GM19395 (cell line): Measurements from ENCODE around the gene TMEM120B.

Experiments used
- ATAC-seq: cut with Tn5 transposase; IDR thresholded peaks from one replicate; pipeline ENCODE4 v1.9.1; 2021; ENCODE audit warnings: mild to moderate bottlenecking, moderate library complexity; ENCODE audit not compliant: unreplicated experiment

TMEM120B gene

DNA sequence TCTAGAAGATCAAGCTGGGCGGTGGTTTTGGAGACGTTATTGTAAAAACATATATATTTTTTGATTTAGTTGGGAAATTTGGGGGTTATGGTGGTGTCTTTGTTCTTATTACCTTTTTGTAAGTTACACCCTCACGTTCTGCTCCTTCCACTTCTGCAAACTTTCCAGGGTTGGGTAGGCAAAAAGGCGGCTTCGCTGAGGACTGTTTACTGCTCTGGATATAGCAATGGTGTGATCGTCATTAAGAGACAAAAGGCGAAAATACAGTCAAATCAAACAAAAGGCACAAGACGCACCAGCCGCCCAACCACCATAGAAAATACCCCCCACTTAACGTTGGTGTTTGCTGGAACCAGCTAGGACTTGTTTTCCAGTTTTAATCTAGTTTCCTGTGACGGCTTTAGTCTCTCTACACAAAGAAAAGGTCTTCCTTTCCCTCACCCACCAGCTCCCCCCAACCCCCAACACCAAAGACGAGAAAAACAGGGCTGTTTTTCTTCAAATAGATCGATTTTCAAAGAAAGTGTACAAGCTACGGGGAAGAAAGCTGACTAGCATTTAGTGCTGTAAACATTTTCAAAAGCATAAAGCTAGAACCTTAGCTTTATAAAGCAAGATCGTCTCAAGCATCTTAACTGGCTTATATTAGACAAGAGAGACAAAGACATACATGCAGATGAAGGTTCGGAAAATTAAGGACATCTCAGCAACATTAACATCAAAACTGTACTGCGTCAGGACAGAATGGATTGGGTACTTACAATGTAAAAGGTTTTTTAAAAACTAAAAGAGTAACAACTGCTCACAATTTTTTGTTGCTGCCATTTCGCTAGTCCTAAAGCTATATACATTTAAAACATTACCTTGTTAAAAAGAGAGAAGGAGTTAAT, 89.3 kb downstream of the TMEM120B start:
- ATAC-seq: no peak

DNA sequence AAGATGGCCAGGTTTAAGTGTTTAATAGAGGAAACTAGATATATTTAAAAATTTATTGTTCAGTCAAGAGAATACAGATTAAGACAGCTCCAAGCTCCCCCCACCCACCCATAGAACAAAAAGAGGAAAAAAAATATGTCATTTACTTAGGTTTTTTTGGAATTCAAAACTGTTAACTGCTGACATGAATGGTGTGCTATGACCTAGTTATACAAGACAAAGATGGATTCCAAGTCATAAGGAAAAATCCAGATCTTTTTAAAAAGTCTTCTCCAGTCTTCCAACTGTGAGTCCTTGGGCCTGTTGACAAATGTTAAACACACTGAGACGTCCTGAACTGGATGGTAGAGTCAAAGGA, 89.9 kb downstream of the TMEM120B start:
- no peak for ATAC-seq

DNA sequence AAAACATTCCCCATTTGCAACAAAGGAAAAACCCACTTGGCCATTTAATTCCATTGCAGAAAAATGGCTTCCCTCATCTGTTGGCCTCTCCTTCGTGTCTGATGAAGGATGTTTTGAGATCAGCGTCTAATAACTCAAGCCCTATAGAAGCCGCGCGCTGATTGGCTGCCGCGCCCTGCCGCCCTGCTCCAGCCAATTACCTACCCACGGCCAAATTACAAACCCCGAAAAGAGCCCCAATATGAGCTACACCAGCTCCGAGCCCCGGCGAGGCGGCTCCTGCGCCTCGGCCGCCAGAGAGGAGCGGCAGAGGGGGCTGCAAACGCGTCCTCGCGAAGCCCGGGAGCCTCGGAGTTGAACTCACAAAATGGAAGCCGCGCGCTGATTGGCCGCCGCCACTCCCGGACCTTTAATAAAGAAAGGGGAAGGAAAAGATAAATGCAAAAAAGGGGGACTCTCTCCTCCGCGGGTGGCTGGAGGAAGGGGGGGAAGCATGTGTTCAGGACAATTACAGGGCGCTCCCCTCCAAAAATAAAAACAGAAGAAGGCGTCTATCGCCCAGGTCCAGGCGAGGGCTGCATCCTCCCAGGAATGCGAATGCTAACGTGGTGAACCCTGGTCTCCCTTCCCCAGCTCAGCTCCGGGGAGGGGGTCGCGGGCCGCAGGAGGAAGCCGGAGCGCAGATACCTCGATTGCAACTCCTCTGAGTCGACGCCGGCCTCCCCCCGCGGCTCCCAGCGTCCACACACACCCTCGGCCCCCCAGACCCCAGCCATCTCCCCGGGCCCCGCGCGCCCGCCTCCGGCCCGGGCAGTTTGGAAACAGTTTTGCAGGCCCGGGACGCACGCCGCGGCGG, 90.5 kb downstream of the TMEM120B start:
- peak; percentile 43 for ATAC-seq

DNA sequence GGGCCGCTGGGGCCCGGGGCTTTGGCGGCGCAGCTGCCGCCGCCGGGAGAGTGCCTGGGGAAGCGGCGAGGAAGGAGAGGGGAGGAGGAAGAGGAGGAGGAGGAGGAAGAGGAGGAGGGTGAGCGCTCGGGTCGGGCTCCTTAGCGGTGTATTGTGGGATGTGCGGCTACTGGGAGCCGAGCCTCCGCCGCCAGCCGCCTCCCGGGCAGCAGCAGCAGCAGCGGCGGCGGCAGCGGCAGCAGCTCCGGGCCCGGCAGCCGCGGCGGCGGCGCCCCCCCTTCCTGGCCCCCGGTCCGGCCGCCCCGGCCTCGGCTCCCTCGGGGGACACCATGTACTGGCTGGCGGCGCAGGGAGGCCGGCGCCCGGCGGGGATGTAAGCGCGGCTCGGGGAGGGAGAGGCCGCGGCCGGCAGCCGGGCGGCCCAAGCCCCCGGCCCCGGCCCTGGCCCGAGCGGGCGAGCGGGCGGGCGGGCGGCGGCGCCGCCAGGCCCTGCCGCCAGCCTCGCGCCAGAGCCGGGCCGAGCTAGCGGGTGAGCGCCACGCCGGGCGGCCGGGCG, 91.4 kb downstream of the TMEM120B start, which contains the start of gene SETD1B:
Gene SETD1B, plus strand, starts transcription at position 149 of the 556 bp plus-strand sequence. CDS start 729 bp downstream, outside the sequence.
- ATAC-seq: no peak

DNA sequence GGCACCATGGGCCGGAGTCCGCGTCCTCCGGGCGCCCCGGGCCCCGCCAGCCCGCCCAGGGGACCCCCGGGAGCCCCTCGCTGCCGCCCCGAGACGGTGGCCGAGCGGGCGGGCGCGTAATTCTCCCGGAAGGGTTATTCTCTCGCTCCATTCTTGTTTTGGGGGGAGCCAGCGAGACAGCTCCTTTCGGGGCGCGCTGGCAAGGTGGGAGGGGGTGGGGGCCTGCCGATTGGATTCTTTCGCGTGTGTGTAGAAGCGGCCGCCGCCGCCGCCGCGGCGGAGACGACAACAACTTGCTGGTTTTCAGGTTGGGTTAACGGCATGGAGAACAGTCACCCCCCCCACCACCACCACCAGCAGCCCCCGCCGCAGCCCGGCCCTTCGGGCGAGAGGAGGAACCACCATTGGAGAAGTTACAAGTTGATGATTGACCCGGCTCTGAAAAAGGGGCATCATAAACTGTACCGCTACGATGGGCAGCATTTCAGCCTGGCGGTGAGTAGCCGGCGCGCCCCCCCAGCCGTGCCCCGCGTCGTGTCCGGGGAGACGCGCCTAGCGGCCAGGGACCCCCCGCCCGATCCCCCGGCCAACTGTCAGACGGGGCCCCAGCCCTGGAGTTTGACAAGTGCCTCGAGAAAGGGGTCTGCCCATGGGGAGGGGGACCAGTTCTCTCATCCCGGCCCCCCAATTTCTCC, 92.0 kb downstream of the TMEM120B start:
- no peak for ATAC-seq

DNA sequence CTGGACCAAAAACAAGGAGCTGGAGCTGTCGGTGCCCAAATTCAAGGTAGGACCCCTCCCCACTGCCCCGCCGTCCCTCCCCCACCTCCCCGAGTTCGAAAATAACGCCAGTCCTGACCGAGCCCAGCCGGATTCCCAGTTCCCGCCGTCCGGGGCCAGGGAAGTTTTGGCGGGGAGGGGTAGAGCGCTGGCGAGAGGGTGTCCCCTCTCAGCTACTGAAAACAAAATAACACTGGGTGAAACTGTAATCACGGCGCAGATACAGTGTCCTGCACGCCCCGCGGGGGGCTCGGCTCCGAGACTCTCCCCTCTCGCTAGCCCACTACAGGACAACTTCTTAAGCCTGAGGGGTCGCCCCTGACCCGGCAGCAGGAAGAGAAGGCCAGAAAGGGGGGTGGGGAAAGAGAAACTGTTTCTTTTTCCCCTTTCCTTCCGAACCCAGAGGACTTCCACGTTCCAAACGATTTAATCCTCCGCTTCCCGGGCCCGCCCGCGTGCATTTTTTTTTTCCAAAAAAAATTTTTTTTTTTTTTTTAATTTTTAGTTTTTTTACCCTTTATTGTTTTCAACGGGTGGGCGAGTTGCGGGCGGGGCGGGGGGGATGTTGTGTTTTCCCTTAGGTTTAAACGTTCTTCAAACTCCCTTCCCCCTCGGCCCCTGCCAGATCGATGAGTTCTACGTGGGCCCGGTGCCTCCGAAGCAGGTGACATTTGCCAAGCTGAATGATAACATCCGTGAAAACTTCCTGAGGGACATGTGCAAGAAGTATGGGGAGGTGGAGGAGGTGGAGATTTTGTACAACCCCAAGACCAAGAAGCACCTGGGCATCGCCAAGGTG, 92.8 kb downstream of the TMEM120B start:
- no peak for ATAC-seq

DNA sequence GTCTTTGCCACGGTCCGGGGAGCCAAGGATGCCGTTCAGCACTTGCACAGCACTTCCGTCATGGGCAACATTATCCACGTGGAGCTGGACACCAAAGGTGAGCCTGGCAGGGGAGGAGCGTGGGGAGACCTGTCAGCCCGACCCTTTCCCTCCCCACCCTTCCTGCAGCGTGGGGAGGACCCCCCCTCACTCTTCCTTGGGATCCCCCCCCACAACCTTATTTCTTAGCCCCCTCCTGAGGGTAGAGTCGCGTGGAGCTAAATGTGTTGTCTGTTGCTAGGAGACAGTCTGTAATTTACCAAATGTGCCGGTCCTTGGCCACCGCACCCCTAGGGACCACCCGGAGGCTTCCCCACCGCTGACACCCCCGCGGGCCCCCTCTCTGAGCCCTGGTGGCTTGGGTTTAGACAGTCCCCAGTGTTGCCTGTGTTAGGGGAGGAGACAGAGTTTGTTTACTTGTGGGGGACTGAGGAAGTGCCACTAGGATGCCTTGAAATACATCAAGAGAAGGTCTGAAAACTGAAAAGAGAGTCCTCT, 93.5 kb downstream of the TMEM120B start:
- ATAC-seq: no peak

DNA sequence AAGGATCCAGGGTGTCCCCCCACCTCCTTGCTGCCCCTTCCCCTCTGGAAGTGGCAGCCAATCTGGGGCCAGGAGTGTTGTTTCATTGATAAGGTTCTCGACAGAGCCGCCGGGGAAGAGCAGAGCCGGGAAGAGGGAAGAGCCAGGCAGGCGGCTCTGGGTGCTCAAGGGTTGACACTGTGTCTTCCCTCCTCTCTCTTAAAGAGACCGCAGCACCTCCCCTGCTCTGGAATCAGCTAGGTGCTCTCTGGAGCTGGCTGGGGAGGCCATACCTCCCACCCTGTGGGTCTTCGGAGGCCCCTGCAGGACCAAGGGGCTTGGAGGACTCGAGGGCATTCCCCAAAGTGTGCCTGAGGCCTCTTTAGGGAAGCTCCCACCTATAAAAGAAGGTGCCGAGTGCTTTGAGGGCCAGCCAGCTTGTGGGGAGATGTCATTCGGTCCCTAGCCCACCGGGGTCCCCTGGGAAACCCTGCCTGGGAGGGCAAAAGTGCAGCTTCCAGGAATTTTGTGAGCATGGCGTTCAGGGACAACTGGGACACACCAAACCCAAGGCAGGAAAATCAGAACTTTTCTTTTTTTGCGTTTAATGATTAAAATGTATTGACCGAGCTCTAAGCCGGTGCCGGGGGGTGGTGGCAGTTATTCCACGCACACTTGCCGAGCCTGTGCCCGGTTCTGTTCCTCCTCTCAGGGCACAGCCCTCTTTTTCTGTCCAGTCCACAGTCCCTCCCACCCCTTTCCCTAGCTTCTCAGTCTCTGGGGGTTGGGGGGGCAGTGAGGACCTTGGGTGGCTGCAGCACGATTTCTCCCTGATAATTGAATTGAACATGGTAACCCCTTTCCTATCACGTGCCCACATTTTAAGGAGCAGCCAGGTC, 94.2 kb downstream of the TMEM120B start:
- ATAC-seq: no peak

DNA sequence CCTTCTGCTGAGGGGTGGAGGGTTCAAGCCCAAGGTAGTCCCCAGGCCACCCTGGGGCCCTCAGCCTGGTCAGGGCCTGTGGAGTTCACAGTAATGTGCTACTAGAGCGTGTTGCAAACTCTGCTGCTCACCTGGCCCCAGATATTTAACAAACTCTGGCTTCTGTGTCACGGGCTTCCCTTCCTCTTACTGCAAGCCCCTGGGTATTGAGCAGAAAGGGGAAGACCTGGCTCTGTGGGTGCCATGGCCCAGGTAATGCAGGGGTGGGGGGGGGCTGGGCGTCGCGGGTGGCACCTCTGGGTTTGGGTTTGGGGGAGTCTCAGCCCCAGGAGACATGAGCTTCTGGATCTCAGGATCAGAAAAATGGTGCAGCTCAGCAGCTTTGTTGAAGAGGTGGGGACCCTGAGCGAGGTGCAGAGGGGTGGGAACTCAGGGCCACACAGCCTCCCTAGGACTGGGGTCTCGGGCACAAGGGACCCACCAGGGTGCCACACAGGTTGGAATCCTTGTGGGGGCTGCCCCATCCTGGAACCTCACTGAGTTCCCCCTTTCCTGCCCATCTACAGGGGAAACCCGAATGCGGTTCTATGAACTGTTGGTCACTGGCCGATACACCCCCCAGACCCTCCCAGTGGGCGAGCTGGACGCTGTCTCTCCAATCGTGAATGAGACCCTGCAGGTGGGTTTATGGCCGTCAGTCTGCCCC, 95.2 kb downstream of the TMEM120B start:
- no peak for ATAC-seq

DNA sequence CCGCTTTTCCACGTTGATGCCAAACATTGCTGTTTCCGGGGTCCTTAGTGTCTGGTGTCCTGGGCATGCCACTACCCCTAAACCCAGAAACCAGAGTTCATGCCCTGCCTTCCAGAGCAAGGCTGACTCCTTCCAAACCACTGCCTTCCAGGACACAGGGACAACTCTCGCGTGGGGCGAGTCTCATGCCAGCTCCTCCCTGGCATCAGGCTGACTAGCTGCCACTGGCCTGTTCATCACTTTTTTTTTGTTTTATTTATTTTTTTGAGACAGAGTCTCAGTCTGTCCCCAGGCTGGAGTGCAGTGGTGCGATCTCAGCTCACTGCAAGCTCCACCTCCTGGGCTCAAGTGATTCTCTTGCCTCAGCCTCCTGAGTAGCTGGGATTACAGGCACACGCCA, 96.1 kb downstream of the TMEM120B start:
- ATAC-seq: no peak

DNA sequence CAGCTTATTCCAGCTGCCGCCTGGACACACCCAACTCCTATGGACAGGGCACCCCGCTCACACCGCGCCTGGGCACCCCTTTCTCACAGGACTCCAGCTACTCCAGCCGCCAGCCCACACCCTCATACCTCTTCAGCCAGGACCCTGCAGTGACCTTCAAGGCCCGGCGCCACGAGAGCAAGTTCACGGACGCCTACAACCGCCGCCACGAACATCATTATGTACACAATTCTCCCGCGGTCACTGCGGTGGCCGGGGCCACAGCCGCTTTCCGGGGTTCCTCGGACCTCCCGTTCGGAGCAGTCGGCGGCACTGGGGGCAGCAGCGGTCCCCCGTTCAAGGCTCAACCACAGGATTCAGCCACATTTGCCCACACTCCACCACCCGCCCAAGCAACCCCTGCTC, 97.2 kb downstream of the TMEM120B start:
- no peak for ATAC-seq

DNA sequence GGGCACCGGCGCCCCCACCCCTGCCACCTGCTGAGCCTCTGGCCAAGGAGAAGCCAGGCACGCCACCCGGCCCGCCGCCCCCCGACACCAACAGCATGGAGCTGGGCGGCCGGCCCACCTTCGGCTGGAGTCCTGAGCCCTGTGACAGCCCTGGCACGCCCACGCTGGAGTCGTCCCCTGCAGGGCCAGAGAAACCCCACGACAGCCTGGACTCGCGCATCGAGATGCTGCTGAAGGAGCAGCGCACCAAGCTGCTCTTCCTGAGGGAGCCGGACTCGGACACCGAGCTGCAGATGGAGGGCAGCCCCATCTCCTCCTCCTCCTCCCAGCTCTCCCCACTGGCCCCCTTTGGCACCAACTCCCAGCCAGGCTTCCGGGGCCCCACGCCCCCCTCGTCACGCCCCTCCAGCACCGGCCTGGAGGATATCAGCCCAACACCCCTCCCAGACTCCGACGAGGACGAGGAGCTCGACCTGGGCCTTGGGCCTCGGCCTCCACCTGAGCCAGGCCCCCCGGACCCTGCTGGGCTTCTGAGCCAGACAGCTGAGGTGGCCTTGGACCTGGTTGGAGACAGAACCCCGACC, 97.8 kb downstream of the TMEM120B start:
- ATAC-seq: no peak

DNA sequence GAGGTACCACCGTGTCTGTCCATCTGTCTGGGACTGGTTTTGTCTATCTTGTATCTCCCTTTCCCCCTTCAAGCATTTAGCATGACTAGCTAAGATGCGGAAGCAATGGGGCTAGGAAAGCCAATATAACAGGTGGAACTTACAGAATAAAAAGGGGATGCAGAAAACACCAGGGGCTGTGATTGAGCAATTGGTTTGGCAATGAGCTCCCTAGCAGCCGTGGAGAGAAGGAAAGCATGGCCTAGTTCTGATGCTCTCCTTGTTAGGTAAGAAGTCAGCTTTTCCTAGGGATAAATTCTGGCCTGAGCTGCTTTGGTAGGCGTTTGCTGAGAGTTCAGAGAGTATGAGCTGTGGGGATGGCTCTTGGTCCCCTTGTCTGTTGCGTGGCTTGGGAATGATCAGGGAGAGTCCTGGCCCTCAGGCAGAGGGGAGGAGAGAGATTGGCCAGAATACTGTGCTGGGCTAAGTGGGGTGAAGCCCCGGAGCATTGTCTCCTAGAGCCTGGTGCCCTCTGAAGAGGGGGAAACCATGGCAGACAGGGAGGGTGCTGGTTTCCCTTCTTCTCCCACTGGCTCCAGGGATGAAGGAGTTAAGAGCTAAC, 98.4 kb downstream of the TMEM120B start:
- no peak for ATAC-seq

DNA sequence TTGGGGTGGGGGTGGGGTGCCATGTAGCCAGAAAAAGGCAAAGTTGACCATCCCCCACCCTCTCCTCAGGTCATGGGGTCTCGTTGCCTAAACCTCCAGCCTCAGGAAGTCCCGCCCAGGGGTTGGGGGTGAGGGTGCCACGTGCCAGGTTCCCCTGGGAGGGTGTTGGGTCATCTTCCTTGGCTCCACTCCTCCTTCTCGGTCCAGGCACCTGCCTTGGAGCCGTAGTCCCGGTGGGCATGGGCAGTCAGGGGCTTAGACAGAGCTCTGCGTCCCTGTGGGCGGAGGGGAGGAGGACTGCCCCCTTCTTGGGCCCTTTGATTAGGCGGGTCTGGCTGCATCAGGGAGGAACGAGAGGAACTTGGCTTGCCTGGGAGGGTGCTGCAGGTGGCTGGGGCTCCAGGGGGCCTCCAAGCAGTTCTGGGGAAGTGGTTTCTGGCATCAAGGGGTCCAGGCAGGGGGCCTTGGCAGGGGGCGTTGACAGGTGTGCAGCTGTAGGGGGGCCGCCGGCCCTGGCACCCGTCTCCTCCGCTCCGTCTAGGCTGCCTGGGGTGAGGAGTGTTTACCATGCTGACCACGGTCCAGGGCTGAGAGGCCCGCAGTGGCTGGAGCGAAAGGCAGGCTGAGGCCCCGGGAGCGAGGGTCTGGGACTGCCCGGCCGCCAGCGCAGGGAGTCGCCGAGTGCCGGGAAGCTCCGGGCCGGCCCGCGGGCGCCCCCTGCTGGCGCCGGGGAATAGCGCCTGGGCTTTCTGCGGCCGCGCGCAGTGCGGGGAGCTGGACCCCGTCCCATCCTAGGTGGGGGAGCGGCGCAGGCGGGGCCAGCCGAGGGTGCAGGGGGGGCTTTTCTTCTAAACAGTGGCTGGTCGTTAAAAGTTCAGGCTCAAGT, 99.1 kb downstream of the TMEM120B start:
- ATAC-seq: peak; percentile 64

DNA sequence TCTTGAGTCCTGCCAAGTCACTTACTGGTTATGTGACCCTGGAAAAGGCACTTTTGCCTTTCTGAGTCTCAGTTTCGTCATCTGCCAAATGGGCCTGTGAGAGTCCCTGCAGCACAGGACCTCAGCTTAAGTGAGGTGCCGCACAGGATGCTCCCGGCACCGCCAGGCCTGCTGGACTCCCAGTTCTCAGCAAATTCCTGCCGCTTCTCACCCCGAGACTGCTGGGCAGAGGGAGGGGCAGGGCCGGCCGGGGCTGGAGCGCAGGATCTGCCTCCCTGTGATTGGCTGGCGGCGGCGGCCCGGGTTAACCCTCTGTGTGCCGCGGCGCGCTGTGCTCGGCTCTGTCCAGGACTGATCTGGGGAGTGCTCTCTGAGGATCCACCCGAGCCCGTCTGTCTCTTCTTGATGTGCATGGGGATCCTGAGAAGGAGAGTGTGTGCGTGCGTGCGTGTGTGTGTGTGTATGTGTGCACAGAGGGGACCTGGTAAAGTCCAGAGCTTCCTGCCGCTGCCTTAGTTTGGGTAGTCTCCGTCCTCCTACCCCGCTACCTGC, 99.8 kb downstream of the TMEM120B start:
- peak; percentile 23 for ATAC-seq
